HG02798 (cell line): ENCODE measurements around the gene TGFB3.

Experiments
- ATAC-seq: cut with Tn5 transposase; IDR thresholded peaks from one replicate; pipeline ENCODE4 v1.9.1; 2021; ENCODE audit warnings: mild to moderate bottlenecking; ENCODE audit not compliant: unreplicated experiment, poor library complexity

The TGFB3 gene

GRCh38 chr14:75987201-75987970 lies 5.6 kb upstream of the TGFB3 start:
- ATAC-seq = no peak

GRCh38 chr14:75986439-75986765 lies 4.6 kb upstream of the TGFB3 start:
- ATAC-seq = no peak

GRCh38 chr14:75985618-75986438 lies 4.0 kb upstream of the TGFB3 start, which contains the start of gene IFT43:
TSS of gene IFT43 (plus strand) at chr14:75985763. CDS start at chr14:75985787, 24 bp downstream.
- ATAC-seq = peak; percentile 78

GRCh38 chr14:75984674-75985073 lies 2.9 kb upstream of the TGFB3 start:
- ATAC-seq = no peak

- ATAC-seq = no peak
Observed at GRCh38 chr14:75983019-75983358, 1.2 kb upstream of the TGFB3 start.

DNA sequence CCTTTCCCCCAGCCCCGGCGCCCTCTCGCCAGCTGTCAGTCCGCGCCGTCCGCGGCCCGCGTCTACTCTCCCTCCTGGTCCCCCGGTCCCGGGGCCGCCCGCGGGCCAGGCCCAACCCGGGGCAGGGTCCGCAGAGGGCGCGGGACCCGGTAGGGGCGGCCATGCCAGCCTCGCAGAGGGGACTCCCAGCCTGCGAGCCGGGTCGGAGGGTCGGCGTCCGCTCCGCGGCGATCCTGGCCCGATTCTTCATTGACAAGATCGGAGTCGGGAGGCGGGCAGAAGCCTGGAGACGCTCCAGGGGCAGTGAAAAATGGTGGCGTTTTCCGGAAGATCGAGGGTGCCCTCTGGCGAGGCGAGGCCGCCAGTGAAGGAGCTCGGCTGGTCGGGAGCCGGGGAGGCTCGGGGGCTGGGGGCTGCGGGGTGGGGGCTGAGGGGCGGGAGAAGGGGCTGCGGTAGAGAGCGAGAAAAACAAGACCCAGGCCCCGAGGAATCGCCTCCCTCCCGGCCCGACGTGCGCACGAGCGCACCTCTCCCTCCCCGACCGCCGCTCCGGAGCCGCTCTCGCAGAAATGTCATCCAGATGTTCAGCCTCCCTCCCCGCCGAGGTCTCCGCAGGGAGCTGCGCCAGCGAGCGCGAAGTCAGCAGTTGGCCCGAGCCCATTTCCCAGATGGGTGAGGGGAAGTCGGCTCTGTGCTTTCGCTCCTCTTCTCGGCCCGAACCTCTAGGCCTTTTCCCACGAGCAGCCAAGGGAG lies 647 bp upstream of the TGFB3 start:
- peak; percentile 61 for ATAC-seq

GRCh38 chr14:75980856-75981255 lies 939 bp downstream of the TGFB3 start:
- ATAC-seq = no peak

DNA sequence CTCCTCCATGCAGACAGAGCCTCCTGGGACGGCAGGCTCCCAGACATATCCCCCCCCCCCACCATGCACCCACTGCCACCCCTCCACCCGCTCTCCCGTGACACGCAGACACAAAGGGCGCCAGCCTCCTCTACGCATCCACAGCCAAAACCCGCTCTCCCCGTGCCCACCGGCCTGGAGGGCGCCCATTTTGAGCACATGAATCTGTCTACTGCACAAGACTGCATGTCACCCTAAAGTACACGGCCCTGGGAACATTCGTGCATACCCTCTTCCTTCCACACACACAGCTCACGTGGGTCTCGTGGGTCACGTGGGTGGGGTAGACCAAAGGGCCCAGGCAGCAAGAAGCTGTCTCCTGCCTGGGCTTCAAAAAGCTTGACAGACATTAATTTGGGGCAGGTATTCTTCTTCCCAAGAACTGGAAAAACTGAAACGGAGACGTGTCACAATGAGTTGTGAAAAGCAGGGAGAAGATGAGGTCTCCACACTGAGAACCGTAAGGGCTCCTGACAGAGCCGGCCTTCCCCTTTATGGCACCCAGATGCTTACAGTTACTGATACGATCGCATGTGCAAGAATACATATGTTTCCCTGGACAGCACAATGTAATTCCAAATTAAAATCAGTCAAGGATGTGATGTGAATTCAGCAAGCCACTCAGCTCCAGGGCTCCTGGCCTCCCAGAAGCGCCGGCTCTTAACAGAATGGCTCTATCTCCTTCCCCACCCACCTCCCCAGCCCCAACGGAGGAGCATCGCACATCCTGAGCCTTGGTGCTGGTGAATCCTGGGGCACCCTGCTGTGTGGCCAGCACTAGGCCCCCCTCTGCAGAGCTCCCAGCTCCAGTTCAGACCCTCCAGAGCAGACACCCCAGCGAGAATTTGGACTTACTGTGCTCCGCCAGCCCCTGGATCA lies 1.9 kb downstream of the TGFB3 start:
- no peak for ATAC-seq

DNA sequence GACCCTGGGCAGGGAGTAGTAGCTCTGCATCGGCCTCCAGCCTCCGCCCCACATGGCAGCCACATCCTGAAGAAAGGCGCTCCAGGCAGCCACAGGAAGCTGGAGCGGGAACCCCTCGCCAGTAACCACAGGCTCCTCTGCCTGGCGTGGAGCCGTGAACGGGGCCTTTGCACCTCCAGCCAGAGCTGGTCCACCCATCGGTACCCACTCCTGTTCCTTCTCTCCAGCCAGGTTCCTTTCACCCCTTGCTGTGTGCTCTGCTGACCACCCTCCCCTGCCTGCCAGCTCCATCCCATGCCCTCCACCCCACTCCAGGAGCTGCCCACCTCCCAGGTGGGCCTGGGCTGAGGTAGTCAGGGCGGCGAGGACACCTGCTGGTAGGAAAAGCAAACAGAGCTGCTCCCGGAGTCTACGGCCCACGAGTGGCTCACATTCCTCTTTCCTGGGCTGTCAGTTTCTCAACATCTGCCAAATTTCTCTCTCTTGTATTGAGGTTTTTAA lies 2.7 kb downstream of the TGFB3 start:
- ATAC-seq = no peak

DNA sequence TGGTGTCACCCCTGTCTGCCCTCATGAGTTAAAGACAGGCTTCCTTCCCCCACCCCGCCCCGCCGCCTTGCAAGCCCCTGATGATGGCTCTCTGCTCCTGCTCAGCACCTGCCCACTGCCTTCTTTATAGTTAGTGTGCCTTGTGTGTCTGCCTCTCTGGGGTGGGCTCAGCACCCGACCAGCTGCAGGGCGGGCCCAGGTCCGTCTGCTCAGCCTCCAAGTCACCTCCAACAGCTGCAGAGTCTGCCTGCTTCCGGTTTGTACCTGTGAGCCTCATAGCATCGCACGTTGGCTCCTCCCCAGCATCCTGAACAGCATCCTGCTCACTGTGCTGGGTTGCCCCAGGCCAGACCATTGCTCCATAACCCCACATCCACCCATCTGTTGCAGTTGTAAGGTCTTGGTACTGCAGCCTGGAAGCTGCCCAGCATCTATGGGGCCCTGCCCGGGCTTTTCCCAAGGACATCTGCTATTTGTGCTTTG lies 3.5 kb downstream of the TGFB3 start:
- ATAC-seq = no peak

DNA sequence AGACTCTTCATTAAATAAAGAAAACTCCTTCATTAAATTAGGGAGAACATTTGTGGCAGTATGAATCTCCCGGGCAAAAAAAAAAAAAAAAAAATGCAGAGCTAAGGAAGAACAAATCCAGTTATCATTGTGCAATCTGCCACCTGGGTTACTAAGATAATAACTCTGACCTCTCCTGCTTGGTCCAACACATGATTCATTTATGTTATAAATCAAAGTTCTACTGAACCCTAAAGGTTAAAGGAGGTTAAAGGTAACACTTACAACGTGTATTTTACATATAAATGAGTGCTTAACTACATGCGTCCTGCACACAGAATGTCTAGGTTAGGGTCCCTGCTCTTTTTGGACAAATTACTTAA lies 4.2 kb downstream of the TGFB3 start:
- no peak for ATAC-seq

DNA sequence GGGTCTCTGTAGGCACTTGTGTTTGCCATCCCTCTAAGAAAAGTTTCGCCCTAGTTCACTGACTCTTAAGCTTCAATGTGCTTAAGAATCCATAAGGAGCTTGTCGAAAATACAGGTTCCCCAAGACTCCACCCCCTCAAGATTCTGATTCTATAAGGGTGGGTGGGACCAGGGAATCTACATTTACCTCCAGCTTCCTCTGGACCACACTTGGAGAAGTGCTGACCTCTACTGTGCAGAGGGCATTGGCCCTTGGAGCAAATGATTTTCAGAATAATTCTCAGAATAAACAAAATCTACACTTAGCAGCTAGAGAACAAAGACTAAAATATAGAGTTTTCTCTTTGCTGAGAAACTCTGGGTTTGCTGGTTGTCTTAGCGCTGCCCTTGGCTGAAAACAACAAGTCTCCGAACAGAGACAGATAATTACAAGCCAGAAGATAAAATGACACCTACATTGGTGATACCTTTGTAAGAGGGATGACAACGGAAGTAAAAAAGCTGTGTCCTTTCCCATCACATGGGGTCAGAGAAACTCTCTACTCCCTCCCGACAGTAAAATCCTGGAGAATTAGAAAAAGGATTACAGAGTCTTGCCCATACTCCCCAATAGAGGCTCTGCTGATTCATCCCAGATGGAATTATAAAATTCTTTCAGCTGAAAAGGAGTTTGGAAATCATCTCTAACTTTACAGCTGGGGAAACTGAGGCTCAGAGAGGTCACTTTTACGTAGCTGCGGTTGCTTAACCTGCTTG lies 4.8 kb downstream of the TGFB3 start:
- ATAC-seq = no peak

- ATAC-seq = no peak
Observed at GRCh38 chr14:75972801-75973421, 8.9 kb downstream of the TGFB3 start.

DNA sequence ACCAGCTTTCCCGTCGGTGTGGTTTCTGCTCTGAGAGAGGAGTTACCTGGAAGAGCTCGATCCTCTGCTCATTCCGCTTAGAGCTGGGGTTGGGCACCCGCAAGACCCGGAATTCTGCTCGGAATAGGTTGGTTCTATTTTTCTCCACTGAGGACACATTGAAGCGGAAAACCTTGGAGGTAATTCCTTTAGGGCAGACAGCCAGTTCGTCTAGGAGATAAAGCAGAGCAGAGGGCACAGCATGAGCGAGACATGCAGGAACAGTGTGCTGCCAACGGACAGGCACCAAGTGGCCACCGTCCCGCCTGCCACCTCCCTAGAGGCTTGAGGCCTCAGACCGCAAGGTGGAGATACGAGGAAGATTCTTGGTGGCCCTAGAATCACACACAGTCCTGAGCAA lies 10.3 kb downstream of the TGFB3 start:
- ATAC-seq = no peak

DNA sequence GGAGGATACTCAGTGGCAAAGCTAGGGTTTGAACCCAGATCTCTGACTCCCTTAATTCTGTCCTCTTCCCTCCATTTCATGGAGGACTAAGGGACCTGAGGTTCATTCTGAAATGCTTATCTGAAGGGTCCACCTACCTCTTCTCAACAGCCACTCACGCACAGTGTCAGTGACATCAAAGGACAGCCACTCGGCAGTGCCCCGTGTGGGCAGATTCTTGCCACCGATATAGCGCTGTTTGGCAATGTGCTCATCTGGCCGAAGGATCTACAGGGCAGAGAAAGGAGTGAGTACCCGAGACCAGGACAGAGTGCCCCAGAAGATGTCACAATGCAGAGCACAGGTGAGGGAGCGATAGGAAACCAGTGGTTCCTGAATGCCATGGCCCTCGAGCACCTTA lies 10.8 kb downstream of the TGFB3 start:
- ATAC-seq = no peak

- no peak for ATAC-seq
Observed at GRCh38 chr14:75969891-75970290, 11.9 kb downstream of the TGFB3 start.

DNA sequence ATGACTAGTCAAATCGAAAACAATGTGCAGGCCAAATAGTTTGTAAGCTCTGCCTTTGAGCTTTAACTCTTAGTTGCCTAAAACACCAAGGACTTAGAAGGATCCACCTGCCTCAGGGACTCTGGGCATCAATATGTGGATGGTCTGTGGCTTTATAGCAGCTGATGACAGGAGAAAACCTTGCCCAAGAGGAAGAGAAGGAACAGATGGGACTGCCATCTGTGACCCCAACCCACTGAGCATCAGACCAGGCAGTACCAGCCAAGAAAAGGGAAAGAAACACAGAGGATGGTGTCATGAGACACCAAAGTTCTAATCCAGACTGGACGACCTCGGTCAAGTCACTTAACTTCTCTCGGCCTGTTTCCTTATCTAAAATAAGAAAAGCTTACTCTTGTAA lies 12.7 kb downstream of the TGFB3 start:
- no peak for ATAC-seq

DNA sequence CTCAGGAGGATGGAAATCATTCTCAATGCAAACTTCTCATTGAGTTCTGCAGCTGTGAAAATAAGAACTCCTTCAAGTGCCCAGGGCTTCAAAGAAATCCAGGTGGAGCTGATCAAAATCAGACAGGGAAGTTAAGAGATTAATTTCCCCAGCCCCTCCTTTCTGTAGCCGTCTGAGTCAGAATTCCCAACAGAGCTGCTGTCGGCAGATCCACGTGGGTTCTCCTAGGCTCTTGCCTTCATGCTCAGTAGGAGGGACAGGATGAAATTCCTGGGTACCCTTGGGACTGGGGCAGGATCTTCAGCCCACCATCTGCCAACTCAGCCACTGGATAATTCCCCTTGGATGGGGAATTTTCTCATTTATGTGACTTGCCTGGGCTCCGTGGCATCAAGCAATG lies 13.3 kb downstream of the TGFB3 start:
- ATAC-seq = no peak

GRCh38 chr14:75967866-75968265 lies 13.9 kb downstream of the TGFB3 start:
- no peak for ATAC-seq
